Measurements from ENCODE around the gene PARP8.

GRCh38 chr5:50863534-50864170 is 197.2 kb downstream of the PARP8 start:
- TF ChIP-seq CTCF (IDR thresholded peaks at IDR 0.05): no peak
- TF ChIP-seq POLR2A (IDR thresholded peaks at IDR 0.05): no peak

All from Peyer's patch (tissue), 4 donors.